Measurements from ENCODE around the gene LAMC2. TPM values are rescaled to one million over a fixed set of nuclear protein-coding genes. Genes with fewer than 3 reads are reported as not detected.

The LAMC2 gene
- total and polyA plus RNA-seq, 10 of the 15 experiments (the other 5 are each of a cell fraction or from before 2014, with no cell fraction given): 0.27 to 1.5 (median 0.92) TPM

DNA sequence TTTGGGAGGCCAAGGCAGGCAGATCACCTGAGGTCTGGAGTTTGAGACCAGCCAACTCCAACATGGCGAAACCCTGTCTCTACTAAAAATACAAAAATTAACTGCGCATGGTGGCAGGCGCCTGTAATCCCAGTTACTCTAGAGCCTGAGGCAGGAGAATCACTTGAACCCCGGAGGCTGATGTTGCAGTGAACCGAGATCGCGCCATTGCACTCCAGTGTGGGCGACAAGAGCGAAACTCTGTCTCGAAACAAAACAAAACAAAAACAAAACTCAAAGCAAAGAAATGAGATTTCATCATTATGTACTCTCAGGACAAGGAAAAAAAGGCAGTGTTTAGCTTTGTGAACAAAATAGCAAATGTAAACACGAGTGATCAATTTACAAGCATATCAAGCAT lies 61.0 kb downstream of the LAMC2 start:
- Histone ChIP-seq H3K4me2 (ENCODE audit: control insufficient read depth, insufficient read depth) (no peak overlapping the region), H4K20me1 (ENCODE audit: control insufficient read depth, insufficient read depth) (no peaks in the 10 kb centered on the region), H3K4me3 (no peak overlapping the region), H3K9me3 (replicated peaks; ENCODE audit: control insufficient read depth, insufficient read depth, low read length) (no peaks in the 10 kb centered on the region; the same call in 1 of the 3 replicates), H3K4me1 (ENCODE audit: control insufficient read depth, insufficient read depth, low read length) (peaks cover 7% of the 10 kb centered on the region; the same call in 1 of the 2 replicates), H3K36me3 (ENCODE audit: control insufficient read depth in 2 of 2, insufficient read depth in 2 of 2, low read length in 1 of 2) (no peaks in the 10 kb centered on the region), H3K79me2 (ENCODE audit: control insufficient read depth, insufficient read depth, low read length) (no peaks in the 10 kb centered on the region), H3K27ac (ENCODE audit: control insufficient read depth, insufficient read depth) (no peak overlapping the region), H3K9ac (ENCODE audit: control insufficient read depth, insufficient read depth, low read length) (no peak overlapping the region), H2AFZ (ENCODE audit: control insufficient read depth, low read depth, low read length) (no peak overlapping the region), H3K27me3 (replicated peaks in 1 of 2; ENCODE audit: control insufficient read depth in 2 of 2, insufficient read depth in 2 of 2, low read length in 1 of 2) (no peaks in the 10 kb centered on the region)
- ChIA-PET CTCF (interaction anchor here (0.5 to 2.4 kb wide), 6 partner anchors 12 to 1022 kb away, joined by 3 to 9 read pairs (median 6); no protein-coding TSS in a partner anchor), RAD21 (ENCODE audit: unreplicated experiment) (interaction anchor here (1.2 to 2.5 kb wide), 2 partner anchors 27 to 31 kb away, joined by 3 to 8 read pairs; no protein-coding TSS in a partner anchor), POLR2A (interaction anchor here (1.3 to 1.4 kb wide), 3 partner anchors 10 to 52 kb away, joined by 3 to 5 read pairs (median 3); no protein-coding TSS in a partner anchor), SMC1A (ENCODE audit: uncharacterized antibody, unreplicated experiment) (interaction anchor here (1.0 to 3.0 kb wide), 6 partner anchors 8 to 63 kb away, joined by 3 to 16 read pairs (median 4); no protein-coding TSS in a partner anchor)
- intact Hi-C loops (cut with micrococcal nuclease; ENCODE audit: unreplicated experiment) (no loop called here), in situ Hi-C loops (cut with MboI) (no loop called here)
- no peak for TF ChIP-seq MEF2B (IDR thresholded peaks at IDR 0.05; ENCODE audit: partially characterized antibody, poor library complexity, severe bottlenecking)
- TF ChIP-seq, protein P1, sequence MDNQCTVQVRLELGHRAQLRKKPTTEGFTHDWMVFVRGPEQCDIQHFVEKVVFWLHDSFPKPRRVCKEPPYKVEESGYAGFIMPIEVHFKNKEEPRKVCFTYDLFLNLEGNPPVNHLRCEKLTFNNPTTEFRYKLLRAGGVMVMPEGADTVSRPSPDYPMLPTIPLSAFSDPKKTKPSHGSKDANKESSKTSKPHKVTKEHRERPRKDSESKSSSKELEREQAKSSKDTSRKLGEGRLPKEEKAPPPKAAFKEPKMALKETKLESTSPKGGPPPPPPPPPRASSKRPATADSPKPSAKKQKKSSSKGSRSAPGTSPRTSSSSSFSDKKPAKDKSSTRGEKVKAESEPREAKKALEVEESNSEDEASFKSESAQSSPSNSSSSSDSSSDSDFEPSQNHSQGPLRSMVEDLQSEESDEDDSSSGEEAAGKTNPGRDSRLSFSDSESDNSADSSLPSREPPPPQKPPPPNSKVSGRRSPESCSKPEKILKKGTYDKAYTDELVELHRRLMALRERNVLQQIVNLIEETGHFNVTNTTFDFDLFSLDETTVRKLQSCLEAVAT (IDR thresholded peaks at IDR 0.05): no peak
- TF ChIP-seq NBN (IDR thresholded peaks at IDR 0.05): no peak
- TF ChIP-seq E2F4 (IDR thresholded peaks at IDR 0.05; ENCODE audit: low read depth, low read length): no peak
- TF ChIP-seq USF1 (IDR thresholded peaks at IDR 0.05; ENCODE audit: borderline replicate concordance, extremely low read length, insufficient read depth, low read depth, low read length): no peak
- TF ChIP-seq JUND (IDR thresholded peaks at IDR 0.05; ENCODE audit: low read depth, low read length): no peak
- TF ChIP-seq SPI1 (IDR thresholded peaks at IDR 0.05; ENCODE audit: borderline replicate concordance, insufficient read depth, low read depth, low read length): no peak
- no peak for TF ChIP-seq MAX (IDR thresholded peaks at IDR 0.05; ENCODE audit: low read depth, low read length)
- no peak for TF ChIP-seq RAD51 (IDR thresholded peaks at IDR 0.05)
- WGBS (ENCODE audit: insufficient coverage, insufficient replicate concordance, low lambda C conversion rate, missing lambda C conversion rate): 60% methylated on average over 11 of the region's 11 CpGs
- ATAC-seq: no peak
- BruUV-seq (replicated peaks): no TSS peak
- no peak for FAIRE-seq
- DNase-seq (ENCODE audit: low read depth, low spot score): no peak
